Heart left ventricle (tissue), 16 donors: Measurements from ENCODE around the gene DNM3. TPM values are rescaled to one million over a fixed set of nuclear protein-coding genes. Genes with fewer than 3 reads are reported as not detected.

Source experiments
- ATAC-seq, 4 donors: fragments of 200-7000 bp; cut with Tn5 transposase; one replicate each; pipeline ENCODE4 v1.9.1; 2020 to 2022; ENCODE audit warnings: moderate library complexity in 4 of 4, mild to moderate bottlenecking in 3 of 4, moderate number of reproducible peaks in 1 of 4
- DNase-seq, 5 donors: peaks; one replicate each; pipeline ENCODE4 v3.0.0-alpha.2; 2020
- H3K27ac ChIP-seq, 12 donors: fragments of 200-600 bp; sonication (generic) in 4 of 12; one replicate each; pipeline versions ENCODE4 v1.5.0 to v1.8.0; 2016 to 2022; ENCODE audit warnings: mild to moderate bottlenecking in 2 of 12
- H3K27me3 ChIP-seq, 9 donors: fragments of 200-600 bp; sonication (generic) in 2 of 9; one replicate each; pipeline versions ENCODE4 v1.5.1 to v1.8.0; 2016 to 2022; ENCODE audit warnings: mild to moderate bottlenecking in 3 of 9
- H3K36me3 ChIP-seq, 9 donors: fragments of 200-600 bp; sonication (generic) in 2 of 9; one replicate each; pipeline versions ENCODE4 v1.5.0 to v1.8.0; 2018 to 2022; ENCODE audit warnings: mild to moderate bottlenecking in 2 of 9
- H3K4me1 ChIP-seq, 12 donors: fragments of 200-600 bp; sonication (generic) in 4 of 12; one replicate each; pipeline versions ENCODE4 v1.5.0 to v1.8.0; 2016 to 2022; ENCODE audit warnings: mild to moderate bottlenecking in 3 of 12
- H3K4me3 ChIP-seq, 12 donors: fragments of 200-600 bp; sonication (generic) in 4 of 12; one replicate each; pipeline versions ENCODE4 v1.5.0 to v1.8.0; 2017 to 2022; ENCODE audit warnings: mild to moderate bottlenecking in 9 of 12, moderate library complexity in 4 of 12
- H3K9me3 ChIP-seq, 12 donors: fragments of 200-600 bp; sonication (generic) in 4 of 12; one replicate each; pipeline versions ENCODE4 v1.5.0 to v1.8.0; 2016 to 2022; ENCODE audit warnings: mild to moderate bottlenecking in 1 of 12
- POLR2A ChIP-seq, 2 donors: fragments of 450-650 bp; IDR thresholded peaks; one replicate each; pipeline ENCODE4 v1.6.1; 2017; ENCODE audit warnings: antibody characterized with exemption in 2 of 2, mild to moderate bottlenecking in 2 of 2, moderate library complexity in 2 of 2
- WGBS, 4 donors: extraction: QIAGEN DNeasy Blood & Tissue Kit in 2 of 4; methylation state at CpG; one replicate each; pipeline versions ENCODE4 v1.1.5 to v1.1.7; 2013 to 2018; 5-methylcytosine and 5-hydroxymethylcytosine counted together
- intact Hi-C, 10 donors: fragments of 100-400 bp; cut with DNase I; formaldehyde crosslinking; loops; one replicate each; pipeline versions ENCODE4 v1.11.1 to v1.14.2; 2022
- microRNA counts, 2 donors: library from miRNA; unstranded; fragments of <30 nt; microRNA quantifications; one replicate each; lab custom pipeline; 2016
- microRNA-seq, 4 donors: library from miRNA; unstranded; fragments of <30 nt; microRNA quantifications; one replicate each; pipeline versions ENCODE4 to v1.2.0, GENCODE V29; 2017 to 2020
- polyA plus RNA-seq, 2 donors: library from polyadenylated mRNA; stranded (reverse); fragments of 200-250 nt; gene quantifications; one replicate each; pipeline ENCODE4 v1.2.3, GENCODE V29; 2013
- total RNA-seq, 9 donors: library from RNA; depleted of rRNA in 2 of 9; stranded (reverse); fragments of >200 nt in 2 of 9; fragmentation: NEBNext Ultra II Directional in 3 of 9; extraction: Animal tissue kit (Norgen Biotek cat#: 25700) in 3 of 9; gene quantifications; one replicate each; pipeline versions ENCODE4 v1.1.0 to v1.2.4, GENCODE V29; 2016 to 2023
- TF ChIP-seq, protein P1 (sequence below), 12 donors: fragments of 200-600 bp; sonication (generic) in 4 of 12; IDR thresholded peaks; one replicate each; pipeline versions ENCODE4 v1.5.0 to v1.8.0; 2018 to 2022; ENCODE audit warnings: antibody characterized with exemption in 12 of 12, mild to moderate bottlenecking in 5 of 12
- donor health status: ischemic (EF 13 %, LVEDD 7.1; RV severe dilation, severe dysfunction).
- donor health status: healthy with polysubstance abuse.
- donor health status: DM: no; HTN: yes; CAD: no.
- donor health status: DM: no; HTN: no; CAD: no.
- donor health status: ischemic (EF 25% LVEDD 6.9; RV normal size, moderate dysfunction).
- donor health status: ischemic (EF 25% LVEDD 5.7; RV mildly dilated, moderate dysfunction).
- donor health status: healthy.
- donor health status: DM: yes; HTN: yes; CAD: no.
- donor health status: ischemic (EF 35%, LVEDD 5.7; RV mildly dilated, moderate dysfunction).
- donor health status: nonischemic (EF 11% LVEDD 7.7; RV severe dilation, severe dysfunction).
- donor health status: DM: yes; HTN: yes; CAD: no.
- donor health status: PGD.
- donor health status: ischemic (EF 29% LVEDD 5.4; RV normal size, mild dysfunction).
- donor health status: nonischemic (EF 23%, LVEDD 6.1; RV moderate dilation, normal function).

The DNM3 gene
- total and polyA plus RNA-seq, 11 donors = 0.44 to 3.9 (median 1.9) TPM

GRCh38 chr1:172456344-172456769, 615.1 kb downstream of the DNM3 start:
- 86 to 92% (median 87%) methylated on average over 5 of the region's 5 CpGs for WGBS, 4 donors
- no peaks in the 10 kb centered on the region for H3K27me3 ChIP-seq
- no peaks in the 10 kb centered on the region for H3K36me3 ChIP-seq
- TF ChIP-seq POLR2A (IDR thresholded peaks at IDR 0.05) = no peak
- TF ChIP-seq, protein P1, sequence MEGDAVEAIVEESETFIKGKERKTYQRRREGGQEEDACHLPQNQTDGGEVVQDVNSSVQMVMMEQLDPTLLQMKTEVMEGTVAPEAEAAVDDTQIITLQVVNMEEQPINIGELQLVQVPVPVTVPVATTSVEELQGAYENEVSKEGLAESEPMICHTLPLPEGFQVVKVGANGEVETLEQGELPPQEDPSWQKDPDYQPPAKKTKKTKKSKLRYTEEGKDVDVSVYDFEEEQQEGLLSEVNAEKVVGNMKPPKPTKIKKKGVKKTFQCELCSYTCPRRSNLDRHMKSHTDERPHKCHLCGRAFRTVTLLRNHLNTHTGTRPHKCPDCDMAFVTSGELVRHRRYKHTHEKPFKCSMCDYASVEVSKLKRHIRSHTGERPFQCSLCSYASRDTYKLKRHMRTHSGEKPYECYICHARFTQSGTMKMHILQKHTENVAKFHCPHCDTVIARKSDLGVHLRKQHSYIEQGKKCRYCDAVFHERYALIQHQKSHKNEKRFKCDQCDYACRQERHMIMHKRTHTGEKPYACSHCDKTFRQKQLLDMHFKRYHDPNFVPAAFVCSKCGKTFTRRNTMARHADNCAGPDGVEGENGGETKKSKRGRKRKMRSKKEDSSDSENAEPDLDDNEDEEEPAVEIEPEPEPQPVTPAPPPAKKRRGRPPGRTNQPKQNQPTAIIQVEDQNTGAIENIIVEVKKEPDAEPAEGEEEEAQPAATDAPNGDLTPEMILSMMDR (IDR thresholded peaks at IDR 0.05) = no peak
- DNase-seq (no peak), ATAC-seq (no peak)
- no peaks in the 10 kb centered on the region for H3K9me3 ChIP-seq
- H3K4me3 ChIP-seq = no peak overlapping the region
- H3K4me1 ChIP-seq = peaks cover 0 to 12% (median 0%) of the 10 kb centered on the region in 12 donors
- H3K27ac ChIP-seq = no peak overlapping the region
- intact Hi-C loops = loop anchor here in 5 of 10 donors (10.0 kb wide), 3 partner anchors 78 to 268 kb away; partner anchors contain the start of gene SUCO (in 2 of the 5)

DNA sequence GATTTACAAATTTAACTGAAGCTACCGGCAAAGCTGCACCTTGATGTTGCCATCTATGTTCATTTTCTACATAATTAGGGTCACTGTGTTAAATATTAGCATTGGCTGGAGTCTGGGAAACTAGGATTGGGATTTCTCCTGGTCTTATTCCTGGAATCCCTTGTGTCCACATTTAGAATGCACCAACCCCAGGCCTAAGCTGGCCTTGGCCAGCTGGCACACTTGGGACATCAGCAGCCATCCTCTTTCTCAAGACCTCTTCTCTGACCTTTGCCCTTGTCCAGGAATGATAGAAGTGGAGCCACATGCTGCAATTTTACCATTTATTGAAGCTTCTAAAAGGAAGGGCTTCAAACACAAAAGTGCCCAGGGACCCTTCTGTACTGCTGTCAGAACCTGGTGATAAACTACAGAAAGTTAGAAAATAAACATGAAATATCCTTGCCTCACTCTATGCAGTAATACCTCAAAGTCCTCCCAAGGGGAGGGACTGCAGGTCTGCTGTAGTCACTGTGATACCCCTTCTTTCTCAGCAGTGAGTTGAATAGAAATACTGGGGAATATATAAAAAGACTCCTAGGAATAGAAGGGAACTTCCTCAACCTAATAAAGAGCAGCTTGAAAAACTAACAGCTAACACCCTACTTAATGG, 616.3 kb downstream of the DNM3 start:
- Histone ChIP-seq H3K9me3 (no peaks in the 10 kb centered on the region), H3K27me3 (no peaks in the 10 kb centered on the region), H3K4me3 (no peak overlapping the region), H3K4me1 (peaks cover 0 to 6% (median 0%) of the 10 kb centered on the region in 12 donors), H3K36me3 (no peaks in the 10 kb centered on the region), H3K27ac (no peak overlapping the region)
- no peak for ATAC-seq
- TF ChIP-seq, protein P1 (IDR thresholded peaks at IDR 0.05) = no peak
- TF ChIP-seq POLR2A (IDR thresholded peaks at IDR 0.05) = no peak
- DNase-seq = no peak
- intact Hi-C loops = loop anchor here in 5 of 10 donors (10.0 kb wide), 3 partner anchors 77 to 267 kb away; partner anchors contain the start of gene SUCO (in 2 of the 5)
- WGBS, 4 donors = 85 to 97% (median 90%) methylated on average over 1 of the region's 1 CpG

- intact Hi-C loops = no loop called here
- no peak for ATAC-seq
- DNase-seq = no peak
These were observed 618.9 kb downstream of the DNM3 start for GRCh38 chr1:172460177-172460576.

DNA sequence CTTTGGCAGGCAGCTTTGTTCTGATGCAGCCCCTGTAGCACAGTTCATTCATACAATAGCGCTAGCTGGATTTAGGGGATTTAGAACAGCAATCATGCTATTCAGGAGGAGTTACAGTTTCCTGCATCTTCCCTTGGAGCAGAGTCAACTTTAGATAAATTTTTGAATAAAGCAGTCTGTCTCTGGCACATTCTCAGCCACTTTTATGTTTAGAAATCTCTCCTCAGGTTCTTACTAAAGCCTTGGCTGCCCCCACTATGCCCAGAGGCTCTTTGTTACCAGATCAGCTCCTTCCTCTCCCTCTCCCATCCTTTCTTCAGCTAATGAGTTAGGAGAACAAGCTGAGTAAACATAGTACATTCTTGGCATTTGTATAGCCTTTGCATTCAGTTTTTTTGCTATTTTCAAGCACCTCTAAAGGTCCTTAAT, 619.6 kb downstream of the DNM3 start:
- no peak for ATAC-seq
- intact Hi-C loops = no loop called here
- WGBS, 4 donors = 55 to 69% (median 60%) methylated on average over 1 of the region's 1 CpG

More at GRCh38 chr1:172460177-172460576, 618.9 kb downstream of the DNM3 start:
- Histone ChIP-seq H3K36me3 (no peaks in the 10 kb centered on the region), H3K27me3 (no peaks in the 10 kb centered on the region), H3K9me3 (no peaks in the 10 kb centered on the region), H3K4me1 (peaks cover 0 to under 1% (median 0%) of the 10 kb centered on the region in 12 donors), H3K4me3 (no peak overlapping the region), H3K27ac (no peak overlapping the region)
- no peak for TF ChIP-seq POLR2A (IDR thresholded peaks at IDR 0.05)
- TF ChIP-seq, protein P1 (IDR thresholded peaks at IDR 0.05) = no peak
- 94 to 100% (median 97%) methylated on average over 1 of the region's 1 CpG for WGBS, 4 donors

More for the DNA sequence above, 619.6 kb downstream of the DNM3 start:
- Histone ChIP-seq H3K4me1 (peaks cover 0 to 6% (median 0%) of the 10 kb centered on the region in 12 donors), H3K27me3 (no peaks in the 10 kb centered on the region), H3K36me3 (no peaks in the 10 kb centered on the region), H3K4me3 (no peak overlapping the region), H3K9me3 (no peaks in the 10 kb centered on the region), H3K27ac (no peak overlapping the region)
- no peak for DNase-seq
- no peak for TF ChIP-seq POLR2A (IDR thresholded peaks at IDR 0.05)
- TF ChIP-seq, protein P1 (IDR thresholded peaks at IDR 0.05) = no peak

MicroRNA genes within 50 kb of the gene (microRNA counts, 767-probe panel; counts per million panel counts)
- microRNA hsa-miR-199a-3p+hsa-miR-199b-3p (lab: Ali Mortazavi, UCI) (5,273 to 5,726 counts per million in 2 donors), microRNA hsa-miR-199a-5p (lab: Ali Mortazavi, UCI) (2,945 to 3,382 counts per million in 2 donors), microRNA hsa-miR-214-3p (lab: Ali Mortazavi, UCI) (2,522 to 3,096 counts per million in 2 donors)

Small RNA genes lying within 50 kb of the gene (microRNA-seq; reads per million reads assigned to microRNA genes)
- gene MIR199A2 = 11.4 to 30.3 (median 17.1) reads per million in 4 donors
- 0 reads per million in 4 donors for gene MIR3120

Other genes with a start within 250 kb of the DNM3 start
- not detected for gene MYOCOS, start 219.3 kb upstream of the DNM3 start, total RNA-seq
- not detected for gene MYOCOS, start 219.3 kb upstream of the DNM3 start, polyA plus RNA-seq
- gene MYOC, start 188.8 kb upstream of the DNM3 start, total RNA-seq = 10 to 100 TPM in 1 of 9 donors, 1 to 10 TPM in 6, under 1 TPM in 2; 0.49 to 12.4 (median 2.6) TPM
- 1 to 10 TPM in 1 of 2 donors, under 1 TPM in 1; 0.69 to 2.3 TPM for gene MYOC, start 188.8 kb upstream of the DNM3 start, polyA plus RNA-seq
- gene VAMP4, start 99.4 kb upstream of the DNM3 start, total RNA-seq = 10 to 100 TPM in 2 of 9 donors, 1 to 10 TPM in 7; 3.8 to 11.3 (median 7.2) TPM
- 1 to 10 TPM; 4.2 to 6.7 TPM for gene VAMP4, start 99.4 kb upstream of the DNM3 start, polyA plus RNA-seq
- 10 to 100 TPM; 13.1 to 24.1 (median 14.8) TPM for gene METTL13, start 59.8 kb upstream of the DNM3 start, total RNA-seq
- gene METTL13, start 59.8 kb upstream of the DNM3 start, polyA plus RNA-seq = 10 to 100 TPM in 1 of 2 donors, 1 to 10 TPM in 1; 5.0 to 29.2 TPM